ENCODE data around the gene IGFLR1.

DNA sequence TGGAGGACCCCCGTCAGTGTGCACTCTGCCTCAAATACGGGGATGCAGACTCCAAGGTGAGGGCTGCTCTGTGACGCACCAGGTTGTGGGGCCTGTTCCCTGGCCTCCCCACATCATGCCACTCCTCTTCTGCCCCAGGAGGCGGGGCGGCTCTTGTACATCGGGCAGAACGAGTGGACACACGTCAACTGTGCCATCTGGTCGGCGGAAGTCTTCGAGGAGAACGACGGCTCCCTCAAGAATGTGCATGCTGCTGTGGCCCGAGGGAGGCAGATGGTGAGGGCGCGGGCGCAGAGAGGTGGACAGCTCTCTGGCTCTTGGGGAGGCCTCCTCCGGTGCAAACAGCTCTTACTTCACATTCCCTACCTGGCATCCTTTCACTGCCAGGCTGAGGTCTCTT lies 13.2 kb downstream of the IGFLR1 start:
- no peak for TF ChIP-seq JUND (IDR thresholded peaks at IDR 0.05; ENCODE audit: low read length)
- TF ChIP-seq POLR2A (IDR thresholded peaks at IDR 0.05; ENCODE audit: control extremely low read depth in 1 of 2, low read depth in 2 of 2, low read length in 2 of 2), result no peak
- TF ChIP-seq, protein P1, sequence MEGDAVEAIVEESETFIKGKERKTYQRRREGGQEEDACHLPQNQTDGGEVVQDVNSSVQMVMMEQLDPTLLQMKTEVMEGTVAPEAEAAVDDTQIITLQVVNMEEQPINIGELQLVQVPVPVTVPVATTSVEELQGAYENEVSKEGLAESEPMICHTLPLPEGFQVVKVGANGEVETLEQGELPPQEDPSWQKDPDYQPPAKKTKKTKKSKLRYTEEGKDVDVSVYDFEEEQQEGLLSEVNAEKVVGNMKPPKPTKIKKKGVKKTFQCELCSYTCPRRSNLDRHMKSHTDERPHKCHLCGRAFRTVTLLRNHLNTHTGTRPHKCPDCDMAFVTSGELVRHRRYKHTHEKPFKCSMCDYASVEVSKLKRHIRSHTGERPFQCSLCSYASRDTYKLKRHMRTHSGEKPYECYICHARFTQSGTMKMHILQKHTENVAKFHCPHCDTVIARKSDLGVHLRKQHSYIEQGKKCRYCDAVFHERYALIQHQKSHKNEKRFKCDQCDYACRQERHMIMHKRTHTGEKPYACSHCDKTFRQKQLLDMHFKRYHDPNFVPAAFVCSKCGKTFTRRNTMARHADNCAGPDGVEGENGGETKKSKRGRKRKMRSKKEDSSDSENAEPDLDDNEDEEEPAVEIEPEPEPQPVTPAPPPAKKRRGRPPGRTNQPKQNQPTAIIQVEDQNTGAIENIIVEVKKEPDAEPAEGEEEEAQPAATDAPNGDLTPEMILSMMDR (IDR thresholded peaks at IDR 0.05; ENCODE audit: control extremely low read depth in 1 of 3, insufficient read depth in 1 of 3, low read depth in 1 of 3, low read length in 3 of 3), result no peak
- no peak for TF ChIP-seq SIN3A (conservative IDR thresholded peaks at IDR 0.05 in 1 of 2, IDR thresholded peaks at IDR 0.05 in 1 of 2; ENCODE audit: low read depth in 1 of 2, low read length in 2 of 2)
- TF ChIP-seq CREB1 (IDR thresholded peaks at IDR 0.05), result no peak
- TF ChIP-seq TAF1 (IDR thresholded peaks at IDR 0.05; ENCODE audit: low read depth, low read length), result no peak
- TF ChIP-seq NRF1 (IDR thresholded peaks at IDR 0.05; ENCODE audit: low read depth, low read length), result no peak
- no peak for TF ChIP-seq MAFK (IDR thresholded peaks at IDR 0.05; ENCODE audit: low read depth, low read length)
- no peak for TF ChIP-seq EZH2 (IDR thresholded peaks at IDR 0.05; ENCODE audit: low read depth, low read length, severe bottlenecking)
- no peak for TF ChIP-seq SRF (IDR thresholded peaks at IDR 0.05; ENCODE audit: low read depth, low read length)
- no peak for TF ChIP-seq POLR2AphosphoS5 (IDR thresholded peaks at IDR 0.05; ENCODE audit: low read depth, low read length)

All from H1 (cell line).